Measurements from ENCODE around the gene CXADR.

CXADR gene

DNA sequence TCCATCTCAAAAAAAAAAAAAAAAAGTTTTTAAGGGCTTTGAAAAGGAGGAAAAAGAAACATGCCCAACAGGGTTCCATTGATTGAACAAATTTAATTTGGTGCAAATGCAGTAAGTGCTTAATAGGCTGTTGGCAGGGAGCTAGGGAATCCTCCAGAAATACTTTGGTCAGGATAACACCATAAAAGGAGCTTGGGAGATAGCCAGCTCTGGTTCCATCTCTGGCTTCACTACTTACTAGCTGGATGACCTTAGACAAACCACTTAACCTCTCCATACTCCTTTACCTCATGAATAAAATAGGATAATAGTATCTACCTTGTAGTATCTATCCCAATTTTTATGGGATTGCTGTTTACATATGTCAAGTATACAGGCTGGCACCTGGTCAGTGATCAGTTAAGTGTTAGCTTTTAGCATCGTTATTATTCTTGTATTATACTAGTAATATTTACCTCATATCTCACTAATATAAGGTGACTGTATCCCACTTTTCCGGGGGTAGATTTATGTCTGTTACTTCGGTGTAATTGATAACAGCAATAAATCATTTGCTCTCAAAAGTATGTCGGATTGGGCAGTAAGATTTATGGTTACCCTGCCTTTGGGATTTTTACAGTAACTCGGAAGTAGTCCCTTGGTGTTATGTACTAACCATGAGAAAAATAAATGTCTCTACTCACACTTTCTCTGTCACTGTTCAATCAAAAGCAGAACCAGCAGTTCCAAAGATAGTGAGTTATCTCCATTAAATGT lies 63.4 kb downstream of the CXADR start:
- Histone ChIP-seq H3K36me3 (ENCODE audit: insufficient read depth, low read length) (peaks cover 17% of the 10 kb centered on the region), H3K4me1 (ENCODE audit: insufficient read depth, low read length) (no peaks in the 10 kb centered on the region)

DNA sequence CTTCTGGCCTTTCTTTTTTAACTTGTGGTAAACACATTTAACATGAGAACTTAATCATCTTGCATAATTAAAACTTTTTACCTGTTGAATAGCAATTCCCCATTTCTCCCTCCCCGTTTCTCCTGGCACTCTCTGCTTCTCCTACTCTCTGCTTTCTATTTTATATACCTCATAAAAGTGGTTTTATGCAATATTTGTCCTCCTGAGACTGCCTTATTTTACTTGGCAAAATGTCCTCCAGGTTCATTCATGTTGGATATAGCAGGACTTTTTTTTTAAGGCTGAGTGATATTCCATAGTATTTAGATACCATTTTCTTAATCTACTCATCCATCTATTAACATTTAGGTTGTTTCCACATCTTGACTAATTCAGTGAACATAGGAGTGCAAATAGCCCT lies 64.9 kb downstream of the CXADR start:
- H3K9ac ChIP-seq (ENCODE audit: low read depth, low read length) = no peak overlapping the region
- H3K27me3 ChIP-seq (ENCODE audit: insufficient read depth, low read length) = no peaks in the 10 kb centered on the region
- no peak overlapping the region for H3K27ac ChIP-seq (ENCODE audit: low read depth, low read length)
- no peaks in the 10 kb centered on the region for H3K9me3 ChIP-seq (ENCODE audit: insufficient read depth, low read depth, low read length)
- 89% methylated on average over 1 of the region's 1 CpG for WGBS
- no peaks in the 10 kb centered on the region for H3K4me1 ChIP-seq (ENCODE audit: insufficient read depth, low read length)
- peaks cover 11% of the 10 kb centered on the region; the same call in 1 of the 2 replicates for H3K36me3 ChIP-seq (ENCODE audit: insufficient read depth, low read length)
- H3K4me3 ChIP-seq (ENCODE audit: low read length) = no peak overlapping the region

More for the DNA sequence above, 63.4 kb downstream of the CXADR start:
- H3K27me3 ChIP-seq (ENCODE audit: insufficient read depth, low read length) = no peaks in the 10 kb centered on the region
- 100% methylated on average over 4 of the region's 5 CpGs for WGBS
- no peak overlapping the region for H3K27ac ChIP-seq (ENCODE audit: low read depth, low read length)
- no peaks in the 10 kb centered on the region for H3K9me3 ChIP-seq (ENCODE audit: insufficient read depth, low read depth, low read length)
- no peak overlapping the region for H3K9ac ChIP-seq (ENCODE audit: low read depth, low read length)
- no peak overlapping the region for H3K4me3 ChIP-seq (ENCODE audit: low read length)

DNA sequence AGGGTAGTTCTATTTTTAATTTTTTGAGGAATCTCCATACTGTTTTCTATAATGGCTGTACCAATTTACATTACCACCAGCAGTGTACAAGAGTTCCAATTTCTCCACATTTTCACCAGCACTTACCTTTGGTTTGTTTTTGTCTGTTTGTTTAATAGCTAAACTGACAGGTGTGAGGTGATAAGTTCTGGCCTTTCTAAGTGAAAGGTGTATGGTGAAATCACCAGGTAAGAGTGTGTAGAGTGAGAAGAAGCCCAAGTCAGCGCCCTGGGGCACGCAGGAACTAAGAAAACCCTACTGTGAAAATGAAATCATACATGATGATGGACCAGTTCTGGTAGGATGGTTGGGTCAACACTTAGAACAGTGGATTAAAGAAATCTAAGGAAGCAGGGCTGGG lies 65.3 kb downstream of the CXADR start:
- Histone ChIP-seq H3K36me3 (ENCODE audit: insufficient read depth, low read length) (peaks cover 11% of the 10 kb centered on the region; the same call in 1 of the 2 replicates), H3K27me3 (ENCODE audit: insufficient read depth, low read length) (no peaks in the 10 kb centered on the region), H3K27ac (ENCODE audit: low read depth, low read length) (no peak overlapping the region), H3K4me1 (ENCODE audit: insufficient read depth, low read length) (no peaks in the 10 kb centered on the region), H3K4me3 (ENCODE audit: low read length) (no peak overlapping the region), H3K9me3 (ENCODE audit: insufficient read depth, low read depth, low read length) (no peaks in the 10 kb centered on the region), H3K9ac (ENCODE audit: low read depth, low read length) (no peak overlapping the region)
- 97% methylated on average over 2 of the region's 2 CpGs for WGBS

DNA sequence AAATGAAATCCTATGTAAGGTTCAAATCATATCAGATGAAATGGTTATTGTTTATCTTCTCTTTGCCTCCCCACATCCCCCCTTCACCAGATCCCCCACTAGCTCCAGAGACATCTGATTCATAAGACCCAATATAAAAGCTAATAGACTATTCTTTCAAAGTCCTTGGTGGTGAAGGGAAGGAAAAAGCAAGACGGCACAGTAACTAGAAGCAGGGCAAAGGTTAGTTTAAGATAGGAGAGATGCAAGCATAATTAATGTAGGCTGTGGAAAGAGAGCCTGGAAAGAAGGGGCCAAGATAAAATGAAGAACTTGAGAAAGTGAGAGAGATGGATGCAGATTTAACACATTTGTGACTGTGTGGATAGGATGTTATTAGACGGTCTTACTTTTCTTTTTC lies 66.0 kb downstream of the CXADR start:
- H3K27ac ChIP-seq (ENCODE audit: low read depth, low read length) = no peak overlapping the region
- WGBS = 95% methylated on average over 1 of the region's 2 CpGs

DNA sequence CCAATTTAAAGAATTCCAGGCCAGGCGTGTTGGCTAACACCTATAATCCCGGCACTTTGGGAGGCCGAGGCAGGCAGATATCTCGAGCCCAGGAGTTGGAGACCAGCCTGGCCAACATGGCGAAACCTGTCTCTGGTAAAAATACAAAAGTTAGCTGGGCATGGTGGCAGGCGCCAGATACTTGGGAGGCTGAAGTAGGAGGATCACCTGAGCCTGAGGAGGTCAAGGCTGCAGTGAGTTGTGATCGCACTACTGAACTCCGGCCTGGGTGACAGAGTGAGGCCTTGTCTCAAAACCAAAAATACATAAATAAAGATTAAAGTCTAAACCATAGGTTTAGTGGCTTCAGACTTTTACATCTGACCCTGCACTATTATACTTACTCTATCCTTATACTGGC lies 67.5 kb downstream of the CXADR start:
- peaks cover 11% of the 10 kb centered on the region; the same call in 1 of the 2 replicates for H3K36me3 ChIP-seq (ENCODE audit: insufficient read depth, low read length)
- no peaks in the 10 kb centered on the region for H3K27me3 ChIP-seq (ENCODE audit: insufficient read depth, low read length)
- no peak overlapping the region for H3K9ac ChIP-seq (ENCODE audit: low read depth, low read length)
- no peak overlapping the region for H3K4me3 ChIP-seq (ENCODE audit: low read length)
- H3K27ac ChIP-seq (ENCODE audit: low read depth, low read length) = no peak overlapping the region
- H3K4me1 ChIP-seq (ENCODE audit: insufficient read depth, low read length) = no peaks in the 10 kb centered on the region
- whole genome bisulfite sequencing = 96% methylated on average over 8 of the region's 8 CpGs
- H3K9me3 ChIP-seq (ENCODE audit: insufficient read depth, low read depth, low read length) = no peaks in the 10 kb centered on the region

More for the DNA sequence above, 66.0 kb downstream of the CXADR start:
- Histone ChIP-seq H3K36me3 (ENCODE audit: insufficient read depth, low read length) (peaks cover 11% of the 10 kb centered on the region; the same call in 1 of the 2 replicates), H3K4me3 (ENCODE audit: low read length) (no peak overlapping the region), H3K4me1 (ENCODE audit: insufficient read depth, low read length) (no peaks in the 10 kb centered on the region), H3K9ac (ENCODE audit: low read depth, low read length) (no peak overlapping the region), H3K9me3 (ENCODE audit: insufficient read depth, low read depth, low read length) (no peaks in the 10 kb centered on the region), H3K27me3 (ENCODE audit: insufficient read depth, low read length) (no peaks in the 10 kb centered on the region)

DNA sequence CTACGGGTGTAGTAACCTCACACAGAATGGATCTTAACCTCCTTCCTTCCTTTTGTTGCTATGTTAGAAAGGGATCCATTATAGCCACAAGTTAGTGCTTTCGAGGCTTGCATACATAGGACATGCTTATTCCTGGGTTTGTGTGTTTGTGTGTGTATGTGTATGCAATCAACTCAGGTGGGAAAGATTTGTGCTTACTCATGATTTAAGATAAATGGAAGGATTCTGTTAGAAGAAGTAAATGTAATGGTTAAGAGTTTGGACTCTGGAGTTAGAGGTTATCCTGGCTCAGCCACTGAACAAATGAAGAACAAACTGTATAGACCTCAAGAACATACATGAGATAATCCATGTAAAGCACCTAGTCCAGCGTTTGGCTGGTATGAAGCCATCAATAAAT lies 71.1 kb downstream of the CXADR start:
- Histone ChIP-seq H3K9ac (ENCODE audit: low read depth, low read length) (no peak overlapping the region), H3K4me3 (ENCODE audit: low read length) (no peak overlapping the region), H3K36me3 (ENCODE audit: insufficient read depth, low read length) (peaks cover 4% of the 10 kb centered on the region; the same call in 1 of the 2 replicates), H3K4me1 (ENCODE audit: insufficient read depth, low read length) (no peaks in the 10 kb centered on the region), H3K9me3 (ENCODE audit: insufficient read depth, low read depth, low read length) (no peaks in the 10 kb centered on the region), H3K27ac (ENCODE audit: low read depth, low read length) (no peak overlapping the region), H3K27me3 (ENCODE audit: insufficient read depth, low read length) (no peaks in the 10 kb centered on the region)
- WGBS = 95% methylated on average over 3 of the region's 3 CpGs

DNA sequence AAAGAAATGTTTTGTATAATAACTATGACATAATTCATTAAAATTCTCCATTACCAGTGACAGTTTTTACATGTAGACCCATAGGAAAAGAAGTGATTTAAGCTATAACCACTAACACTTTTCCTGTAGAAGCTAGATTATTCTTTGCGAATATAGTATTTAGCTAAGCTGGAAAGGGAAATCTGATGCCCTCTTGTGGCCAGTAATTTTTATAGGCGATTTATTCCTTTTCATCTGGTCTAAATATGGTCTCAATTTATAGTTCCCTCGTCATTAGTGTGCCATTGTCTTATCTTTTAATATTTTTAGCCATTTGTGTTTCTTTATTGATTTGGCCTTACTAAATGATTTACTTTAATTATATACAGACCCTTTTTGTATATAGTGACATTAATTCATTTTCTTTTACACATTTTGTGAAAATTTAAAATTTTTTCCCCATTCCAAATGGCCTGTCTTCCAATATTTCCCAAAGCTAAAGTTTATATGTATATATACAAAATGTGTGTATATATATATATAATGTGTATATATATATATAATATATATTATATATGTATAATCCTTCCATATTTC lies 73.1 kb downstream of the CXADR start:
- Histone ChIP-seq H3K9ac (ENCODE audit: low read depth, low read length) (no peak overlapping the region), H3K36me3 (ENCODE audit: insufficient read depth, low read length) (no peaks in the 10 kb centered on the region), H3K4me1 (ENCODE audit: insufficient read depth, low read length) (no peaks in the 10 kb centered on the region), H3K4me3 (ENCODE audit: low read length) (no peak overlapping the region), H3K27ac (ENCODE audit: low read depth, low read length) (no peak overlapping the region), H3K9me3 (ENCODE audit: insufficient read depth, low read depth, low read length) (no peaks in the 10 kb centered on the region), H3K27me3 (ENCODE audit: insufficient read depth, low read length) (no peaks in the 10 kb centered on the region)
- 41% methylated on average over 2 of the region's 3 CpGs for WGBS

DNA sequence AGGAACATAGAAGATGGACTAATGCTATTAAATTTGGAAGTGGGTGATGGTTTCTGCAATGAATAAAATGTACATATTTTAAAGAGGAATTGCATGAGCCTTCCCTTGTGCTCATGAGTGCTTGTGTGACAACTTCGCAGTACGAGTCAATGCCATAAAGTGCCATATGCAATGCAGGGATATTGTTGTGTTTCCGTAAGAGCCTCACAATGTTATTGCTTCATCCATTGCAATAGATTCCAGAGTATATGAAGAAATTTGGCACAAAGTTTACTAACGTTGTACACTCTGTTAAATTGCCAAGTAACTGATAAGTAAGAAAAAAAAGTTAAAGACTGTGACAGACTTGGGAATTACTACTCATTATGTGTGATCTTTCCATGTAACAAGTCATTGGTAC lies 77.6 kb downstream of the CXADR start:
- WGBS = 89% methylated on average over 4 of the region's 4 CpGs

DNA sequence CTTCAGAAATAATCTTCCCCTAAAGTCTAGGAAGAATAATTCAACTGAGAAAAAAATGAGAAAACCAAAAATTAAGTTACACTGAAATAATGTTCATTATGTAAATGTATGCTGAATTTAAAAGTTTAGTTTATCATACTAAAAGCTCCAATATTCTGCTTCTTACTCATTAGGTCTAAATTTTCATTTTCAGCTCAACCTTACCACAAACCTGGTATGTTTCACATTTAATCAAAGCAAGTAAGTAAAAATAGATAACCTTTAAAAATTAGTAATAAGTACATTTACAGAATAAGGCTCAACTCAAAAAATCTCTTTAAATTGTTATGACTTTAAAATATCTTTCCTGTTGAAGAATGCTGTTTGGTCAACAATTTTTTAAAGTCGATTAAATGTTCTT lies 84.8 kb downstream of the CXADR start:
- H3K4me3 ChIP-seq (ENCODE audit: low read length) = no peak overlapping the region

More for the DNA sequence above, 77.6 kb downstream of the CXADR start:
- Histone ChIP-seq H3K27ac (ENCODE audit: low read depth, low read length) (no peak overlapping the region), H3K27me3 (ENCODE audit: insufficient read depth, low read length) (no peaks in the 10 kb centered on the region), H3K36me3 (ENCODE audit: insufficient read depth, low read length) (peaks cover 35% of the 10 kb centered on the region), H3K9me3 (ENCODE audit: insufficient read depth, low read depth, low read length) (no peaks in the 10 kb centered on the region), H3K9ac (ENCODE audit: low read depth, low read length) (no peak overlapping the region), H3K4me3 (ENCODE audit: low read length) (no peak overlapping the region), H3K4me1 (ENCODE audit: insufficient read depth, low read length) (no peaks in the 10 kb centered on the region)

DNA sequence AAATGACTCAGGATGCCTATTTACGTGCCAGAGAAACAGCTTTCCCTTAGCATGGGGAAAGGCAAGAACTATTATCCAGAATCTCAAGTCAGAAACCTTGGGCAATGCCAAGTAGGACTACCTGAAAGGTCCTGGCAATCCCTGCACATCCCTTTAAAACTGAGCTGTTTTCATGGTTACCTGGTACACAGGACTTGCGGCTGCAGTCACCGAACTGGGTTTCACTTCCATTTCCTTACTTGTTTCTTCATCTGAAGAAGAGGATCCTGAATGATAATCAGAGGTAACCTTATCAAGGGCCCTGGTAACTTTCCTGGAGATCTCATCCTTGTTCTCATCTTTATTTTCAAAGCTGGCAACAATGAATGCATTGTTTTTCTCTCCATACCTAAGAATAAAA lies 85.6 kb downstream of the CXADR start:
- peaks cover 94% of the 10 kb centered on the region for H3K36me3 ChIP-seq (ENCODE audit: insufficient read depth, low read length)
- H3K4me3 ChIP-seq (ENCODE audit: low read length) = no peak overlapping the region
- no peaks in the 10 kb centered on the region for H3K4me1 ChIP-seq (ENCODE audit: insufficient read depth, low read length)
- 97% methylated on average over 3 of the region's 3 CpGs for WGBS
- H3K9me3 ChIP-seq (ENCODE audit: insufficient read depth, low read depth, low read length) = no peaks in the 10 kb centered on the region
- H3K27ac ChIP-seq (ENCODE audit: low read depth, low read length) = no peak overlapping the region
- no peak overlapping the region for H3K9ac ChIP-seq (ENCODE audit: low read depth, low read length)
- no peaks in the 10 kb centered on the region for H3K27me3 ChIP-seq (ENCODE audit: insufficient read depth, low read length)

More for the DNA sequence above, 84.8 kb downstream of the CXADR start:
- H3K9me3 ChIP-seq (ENCODE audit: insufficient read depth, low read depth, low read length) = no peaks in the 10 kb centered on the region
- peaks cover 94% of the 10 kb centered on the region for H3K36me3 ChIP-seq (ENCODE audit: insufficient read depth, low read length)
- no peaks in the 10 kb centered on the region for H3K4me1 ChIP-seq (ENCODE audit: insufficient read depth, low read length)
- WGBS = 96% methylated on average over 1 of the region's 1 CpG
- H3K9ac ChIP-seq (ENCODE audit: low read depth, low read length) = no peak overlapping the region
- no peaks in the 10 kb centered on the region for H3K27me3 ChIP-seq (ENCODE audit: insufficient read depth, low read length)
- H3K27ac ChIP-seq (ENCODE audit: low read depth, low read length) = no peak overlapping the region

DNA sequence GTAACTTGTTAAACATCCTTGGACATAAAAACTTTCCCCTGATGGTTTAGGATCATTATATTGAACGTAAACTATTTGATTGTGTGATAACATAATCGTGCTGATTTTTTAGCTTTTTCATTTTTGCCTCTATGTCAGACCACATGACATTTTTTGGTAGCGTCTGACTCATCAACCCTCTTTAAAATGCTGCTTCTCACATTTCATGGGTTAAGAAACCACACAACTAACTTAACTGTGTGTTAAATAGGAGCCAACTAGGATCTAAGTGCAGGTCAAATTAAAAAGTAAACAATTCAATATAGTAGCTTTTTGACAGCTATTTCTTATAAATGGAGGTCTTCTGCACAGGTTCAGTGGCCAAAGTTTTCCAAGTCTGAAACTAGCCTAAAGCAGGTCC lies 90.0 kb downstream of the CXADR start:
- no peaks in the 10 kb centered on the region for H3K9me3 ChIP-seq (ENCODE audit: insufficient read depth, low read depth, low read length)
- peaks cover 94% of the 10 kb centered on the region for H3K36me3 ChIP-seq (ENCODE audit: insufficient read depth, low read length)
- no peaks in the 10 kb centered on the region for H3K4me1 ChIP-seq (ENCODE audit: insufficient read depth, low read length)
- 90% methylated on average over 3 of the region's 3 CpGs for WGBS
- no peak overlapping the region for H3K4me3 ChIP-seq (ENCODE audit: low read length)
- no peaks in the 10 kb centered on the region for H3K27me3 ChIP-seq (ENCODE audit: insufficient read depth, low read length)
- no peak overlapping the region for H3K9ac ChIP-seq (ENCODE audit: low read depth, low read length)
- no peak overlapping the region for H3K27ac ChIP-seq (ENCODE audit: low read depth, low read length)

All from HUES64 (cell line).